Midbrain (tissue), 1 donor: ENCODE data around the gene METTL2B.
A peak's percentile ranks its signal among the peaks of the same experiment; 100 is the strongest.

Source experiments
- DNase-seq: peaks from one replicate; lab custom pipeline; 2025; lab: John Stamatoyannopoulos, UW

The METTL2B gene

GRCh38 chr7:128476402-128477335 is at the start of gene METTL2B:
Gene METTL2B, plus strand, starts transcription at chr7:128476748. Its CDS starts 18 bp downstream, at chr7:128476766.
- peak; percentile 92 for DNase-seq

- peak; percentile 79 for DNase-seq
These were observed 49.2 kb upstream of the METTL2B start for GRCh38 chr7:128427289-128427891.

- no peak for DNase-seq
These were observed 46.3 kb upstream of the METTL2B start for GRCh38 chr7:128430207-128430606.

GRCh38 chr7:128431221-128431620 is 45.3 kb upstream of the METTL2B start:
- DNase-seq, result no peak

- no peak for DNase-seq
These were observed 44.8 kb upstream of the METTL2B start for GRCh38 chr7:128431754-128432153.

GRCh38 chr7:128434413-128435326 is 41.9 kb upstream of the METTL2B start:
- no peak for DNase-seq

- DNase-seq, result no peak
These were observed 41.2 kb upstream of the METTL2B start for GRCh38 chr7:128435327-128435686.

GRCh38 chr7:128437426-128438332 is 38.9 kb upstream of the METTL2B start:
- no peak for DNase-seq

- DNase-seq, result no peak
These were observed 34.2 kb upstream of the METTL2B start for GRCh38 chr7:128442356-128442755.

GRCh38 chr7:128443831-128444600 is 32.5 kb upstream of the METTL2B start:
- no peak for DNase-seq

- DNase-seq, result no peak
These were observed 30.2 kb upstream of the METTL2B start for GRCh38 chr7:128446306-128446705.

- no peak for DNase-seq
These were observed 28.5 kb upstream of the METTL2B start for GRCh38 chr7:128447941-128448564.

- DNase-seq, result no peak
These were observed 27.7 kb upstream of the METTL2B start for GRCh38 chr7:128448751-128449302.

GRCh38 chr7:128450409-128450808 is 26.1 kb upstream of the METTL2B start:
- DNase-seq, result no peak

- DNase-seq, result no peak
These were observed 25.6 kb upstream of the METTL2B start for GRCh38 chr7:128450913-128451312.

GRCh38 chr7:128452552-128452951 is 24.0 kb upstream of the METTL2B start:
- DNase-seq, result no peak

GRCh38 chr7:128453836-128454804 is 22.4 kb upstream of the METTL2B start:
- DNase-seq, result peak; percentile 67

GRCh38 chr7:128454808-128455542 is 21.6 kb upstream of the METTL2B start:
- no peak for DNase-seq
